ENCODE data around the gene ADORA1.

DNA sequence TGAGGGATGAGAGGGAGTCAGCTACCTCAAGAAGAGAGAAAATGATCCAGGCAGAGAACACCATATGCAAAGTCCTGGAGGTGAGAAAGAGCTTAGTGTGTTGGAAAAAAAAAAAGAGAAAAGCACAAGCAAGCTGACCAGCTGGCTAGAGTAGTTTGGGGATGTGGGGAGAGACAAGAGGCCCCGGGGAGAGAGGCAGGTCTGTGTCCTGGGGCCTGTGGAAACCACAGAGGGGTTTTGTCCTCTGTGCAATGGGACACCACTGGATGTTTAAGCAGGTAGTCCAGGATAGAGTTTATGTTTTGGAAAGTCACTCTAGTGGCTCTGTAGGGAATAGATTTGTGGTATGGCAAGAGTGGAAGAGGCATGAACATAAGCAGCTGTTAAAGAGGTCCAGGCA lies 73.4 kb downstream of the ADORA1 start:
- TF ChIP-seq, protein P1, sequence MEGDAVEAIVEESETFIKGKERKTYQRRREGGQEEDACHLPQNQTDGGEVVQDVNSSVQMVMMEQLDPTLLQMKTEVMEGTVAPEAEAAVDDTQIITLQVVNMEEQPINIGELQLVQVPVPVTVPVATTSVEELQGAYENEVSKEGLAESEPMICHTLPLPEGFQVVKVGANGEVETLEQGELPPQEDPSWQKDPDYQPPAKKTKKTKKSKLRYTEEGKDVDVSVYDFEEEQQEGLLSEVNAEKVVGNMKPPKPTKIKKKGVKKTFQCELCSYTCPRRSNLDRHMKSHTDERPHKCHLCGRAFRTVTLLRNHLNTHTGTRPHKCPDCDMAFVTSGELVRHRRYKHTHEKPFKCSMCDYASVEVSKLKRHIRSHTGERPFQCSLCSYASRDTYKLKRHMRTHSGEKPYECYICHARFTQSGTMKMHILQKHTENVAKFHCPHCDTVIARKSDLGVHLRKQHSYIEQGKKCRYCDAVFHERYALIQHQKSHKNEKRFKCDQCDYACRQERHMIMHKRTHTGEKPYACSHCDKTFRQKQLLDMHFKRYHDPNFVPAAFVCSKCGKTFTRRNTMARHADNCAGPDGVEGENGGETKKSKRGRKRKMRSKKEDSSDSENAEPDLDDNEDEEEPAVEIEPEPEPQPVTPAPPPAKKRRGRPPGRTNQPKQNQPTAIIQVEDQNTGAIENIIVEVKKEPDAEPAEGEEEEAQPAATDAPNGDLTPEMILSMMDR (IDR thresholded peaks at IDR 0.05): no peak
- TF ChIP-seq POLR2A (IDR thresholded peaks at IDR 0.05): no peak

All from Peyer's patch (tissue), 4 donors.